Naive B cell (primary cell): Measurements from ENCODE around the gene PLA2G4E. TPM values are rescaled to one million over a fixed set of nuclear protein-coding genes. Genes with fewer than 3 reads are reported as not detected.

Experiments
- ATAC-seq, 2 donors: fragments of 150-1000 bp; cut with Tn5 transposase; 2 replicates each; pipeline ENCODE4 v1.10.0; 2021; ENCODE audit warnings: low read depth in 2 of 2, mild to moderate bottlenecking in 2 of 2, moderate library complexity in 2 of 2
- DNase-seq: peaks from one replicate; pipeline ENCODE4 v3.0.0; 2022
- H3K27ac Mint-ChIP-seq, 6 donors: one replicate each; pipeline ENCODE4 v1.8.0; 2020 to 2022; ENCODE audit warnings: mild to moderate bottlenecking in 6 of 6, mixed read lengths in 6 of 6, moderate library complexity in 5 of 6, inconsistent platforms in 2 of 6
- H3K27me3 Mint-ChIP-seq, 3 donors: one replicate each; pipeline ENCODE4 v1.8.0; 2021 to 2022; ENCODE audit warnings: mixed read lengths in 3 of 3, mild to moderate bottlenecking in 1 of 3
- H3K36me3 Mint-ChIP-seq, 2 donors: one replicate each; pipeline ENCODE4 v1.8.0; 2020 to 2022; ENCODE audit warnings: mixed read lengths in 2 of 2, inconsistent platforms in 1 of 2, mild to moderate bottlenecking in 1 of 2
- H3K4me1 Mint-ChIP-seq, 3 donors: one replicate each; pipeline ENCODE4 v1.8.0; 2020 to 2022; ENCODE audit warnings: mixed read lengths in 3 of 3, inconsistent platforms in 1 of 3, mild to moderate bottlenecking in 1 of 3, moderate library complexity in 1 of 3
- H3K4me3 Mint-ChIP-seq, 8 donors: one replicate each; pipeline ENCODE4 v1.8.0; 2020 to 2022; ENCODE audit warnings: mild to moderate bottlenecking in 8 of 8, mixed read lengths in 8 of 8, moderate library complexity in 8 of 8, inconsistent platforms in 2 of 8
- H3K9me3 Mint-ChIP-seq, 7 donors: one replicate each; pipeline ENCODE4 v1.8.0; 2020 to 2022; ENCODE audit warnings: mixed read lengths in 7 of 7, mild to moderate bottlenecking in 5 of 7, inconsistent platforms in 2 of 7, moderate library complexity in 1 of 7
- polyA plus RNA-seq, 6 donors: library from polyadenylated mRNA; unstranded; fragments of 300-500 nt; fragmentation: Illumina TruSeq; gene quantifications; one replicate each; pipeline ENCODE4 v1.2.3, GENCODE V29; 2021; ENCODE audit warnings: low read depth in 6 of 6

PLA2G4E gene
- polyA plus RNA-seq, 6 donors from 2014 or later: not detected

DNA sequence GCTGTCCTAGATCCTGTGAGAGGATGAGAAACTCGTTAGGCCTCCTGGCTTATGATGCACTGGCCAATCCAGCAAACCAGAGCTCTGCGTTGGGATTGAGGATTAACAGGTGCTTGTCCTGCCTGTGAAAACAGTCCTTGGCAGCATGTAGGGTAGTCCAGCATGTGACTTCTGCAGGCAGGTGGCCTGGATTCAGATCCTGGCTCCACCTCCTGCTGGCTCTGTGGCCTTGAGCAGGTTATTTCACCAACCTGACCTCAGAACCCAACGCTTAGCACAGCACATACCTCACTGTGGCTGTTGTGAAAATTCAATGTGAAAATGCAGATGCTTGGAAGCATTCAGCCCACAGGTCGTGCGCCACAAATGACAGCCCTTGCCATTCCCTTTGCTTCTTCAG lies 40.0 kb upstream of the PLA2G4E start:
- peak overlapping the region in 1 of 6 donors; percentile 93 for H3K27ac Mint-ChIP-seq
- DNase-seq (no peak), ATAC-seq (no peak)
- H3K9me3 Mint-ChIP-seq: peaks cover 0 to 2% (median 0%) of the 10 kb centered on the region in 7 donors
- no peaks in the 10 kb centered on the region for H3K36me3 Mint-ChIP-seq
- no peak overlapping the region for H3K4me3 Mint-ChIP-seq
- peaks cover 46 to 55% (median 47%) of the 10 kb centered on the region in 3 donors for H3K27me3 Mint-ChIP-seq
- H3K4me1 Mint-ChIP-seq: peaks cover 4 to 18% (median 10%) of the 10 kb centered on the region in 3 donors

DNA sequence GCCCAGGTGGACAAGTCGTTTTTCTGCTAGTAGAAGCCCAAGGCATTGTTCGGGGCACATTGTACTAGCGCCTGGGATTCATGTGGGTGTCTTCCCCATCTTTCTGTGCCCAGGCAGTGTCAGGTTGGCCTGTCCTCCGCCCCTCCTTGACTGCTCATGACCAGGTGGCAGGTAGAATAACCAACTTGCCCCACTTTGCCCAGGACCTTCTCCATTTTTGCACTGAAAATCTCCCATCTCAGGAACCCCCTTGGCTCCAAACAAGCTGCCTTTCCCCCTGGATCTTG lies 39.6 kb upstream of the PLA2G4E start:
- Mint-ChIP-seq H3K27ac (peak overlapping the region in 1 of 6 donors; percentile 93), H3K27me3 (peaks cover 47 to 52% (median 51%) of the 10 kb centered on the region in 3 donors), H3K4me3 (no peak overlapping the region), H3K36me3 (no peaks in the 10 kb centered on the region), H3K9me3 (peaks cover 0 to 2% (median 0%) of the 10 kb centered on the region in 7 donors), H3K4me1 (peaks cover 4 to 18% (median 10%) of the 10 kb centered on the region in 3 donors)
- ATAC-seq: no peak
- no peak for DNase-seq

DNA sequence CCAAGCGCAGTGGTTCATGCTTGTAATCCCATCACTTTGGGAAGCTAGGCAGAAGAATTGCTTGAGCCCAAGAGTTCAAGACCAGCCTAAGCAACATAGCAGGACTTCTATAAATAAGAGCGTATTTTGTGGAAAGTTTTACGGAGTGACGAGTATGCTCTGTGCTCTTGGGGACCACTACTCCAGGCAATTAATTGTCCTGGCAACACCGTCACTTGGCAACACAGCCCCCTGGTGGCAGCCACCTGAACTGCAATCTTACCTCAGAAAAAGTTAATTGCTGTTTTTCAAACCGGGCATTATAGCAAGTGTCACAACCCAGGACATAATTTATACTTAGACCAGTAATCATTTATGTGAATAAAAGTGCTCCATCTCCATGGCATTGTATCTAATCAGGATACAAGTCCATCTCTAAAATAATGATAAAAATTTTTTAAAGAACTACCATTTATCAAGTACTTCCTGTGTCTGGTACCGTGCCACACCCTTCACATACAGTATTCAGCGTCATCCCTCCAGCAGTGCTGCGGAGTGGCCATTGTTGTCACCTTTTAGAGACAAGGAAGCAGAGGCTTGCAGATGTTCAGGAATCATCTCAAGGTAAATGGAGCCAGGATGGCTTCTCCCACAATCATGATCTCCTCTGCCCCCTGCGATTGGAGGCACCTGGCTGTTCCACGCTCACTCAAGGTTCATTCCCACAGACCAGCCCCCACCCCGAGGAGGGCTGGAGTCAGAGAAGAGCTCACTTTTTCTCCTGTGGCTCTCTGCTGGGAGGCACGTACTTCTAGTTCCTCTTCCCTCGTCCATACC lies 39.0 kb upstream of the PLA2G4E start:
- DNase-seq (peak; percentile 51), ATAC-seq (peak; percentile 40 to 58)
- Mint-ChIP-seq H3K27ac (peak overlapping the region in 1 of 6 donors; percentile 52), H3K9me3 (peaks cover 0 to 2% (median 0%) of the 10 kb centered on the region in 7 donors), H3K4me1 (peaks cover 4 to 18% (median 10%) of the 10 kb centered on the region in 3 donors), H3K36me3 (no peaks in the 10 kb centered on the region), H3K4me3 (no peak overlapping the region), H3K27me3 (peaks cover 47 to 51% (median 50%) of the 10 kb centered on the region in 3 donors)

DNA sequence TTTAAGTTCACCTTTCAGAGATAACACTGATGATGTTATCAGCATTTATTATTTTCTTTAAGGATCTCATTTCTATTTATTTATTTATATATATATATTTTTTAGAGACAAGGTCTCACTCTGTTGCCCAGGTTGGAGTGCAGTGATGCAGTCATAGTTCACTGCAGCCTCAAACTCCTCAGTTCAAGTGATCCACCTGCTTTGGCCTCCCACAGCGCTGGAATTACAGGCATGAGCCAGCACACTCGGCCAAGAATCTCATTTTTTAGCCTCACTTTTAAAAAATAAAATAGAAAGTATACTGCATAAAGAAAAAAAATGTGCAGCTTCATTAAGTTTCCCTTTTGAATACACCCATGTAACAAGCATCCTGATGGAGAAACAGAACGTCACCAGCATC lies 37.9 kb upstream of the PLA2G4E start:
- DNase-seq (no peak), ATAC-seq (no peak)
- H3K9me3 Mint-ChIP-seq: peaks cover 0 to 2% (median 0%) of the 10 kb centered on the region in 7 donors
- no peaks in the 10 kb centered on the region for H3K36me3 Mint-ChIP-seq
- no peak overlapping the region for H3K4me3 Mint-ChIP-seq
- no peak overlapping the region for H3K27ac Mint-ChIP-seq
- H3K27me3 Mint-ChIP-seq: peaks cover 43 to 45% (median 43%) of the 10 kb centered on the region in 3 donors
- H3K4me1 Mint-ChIP-seq: peaks cover 4 to 18% (median 10%) of the 10 kb centered on the region in 3 donors

DNA sequence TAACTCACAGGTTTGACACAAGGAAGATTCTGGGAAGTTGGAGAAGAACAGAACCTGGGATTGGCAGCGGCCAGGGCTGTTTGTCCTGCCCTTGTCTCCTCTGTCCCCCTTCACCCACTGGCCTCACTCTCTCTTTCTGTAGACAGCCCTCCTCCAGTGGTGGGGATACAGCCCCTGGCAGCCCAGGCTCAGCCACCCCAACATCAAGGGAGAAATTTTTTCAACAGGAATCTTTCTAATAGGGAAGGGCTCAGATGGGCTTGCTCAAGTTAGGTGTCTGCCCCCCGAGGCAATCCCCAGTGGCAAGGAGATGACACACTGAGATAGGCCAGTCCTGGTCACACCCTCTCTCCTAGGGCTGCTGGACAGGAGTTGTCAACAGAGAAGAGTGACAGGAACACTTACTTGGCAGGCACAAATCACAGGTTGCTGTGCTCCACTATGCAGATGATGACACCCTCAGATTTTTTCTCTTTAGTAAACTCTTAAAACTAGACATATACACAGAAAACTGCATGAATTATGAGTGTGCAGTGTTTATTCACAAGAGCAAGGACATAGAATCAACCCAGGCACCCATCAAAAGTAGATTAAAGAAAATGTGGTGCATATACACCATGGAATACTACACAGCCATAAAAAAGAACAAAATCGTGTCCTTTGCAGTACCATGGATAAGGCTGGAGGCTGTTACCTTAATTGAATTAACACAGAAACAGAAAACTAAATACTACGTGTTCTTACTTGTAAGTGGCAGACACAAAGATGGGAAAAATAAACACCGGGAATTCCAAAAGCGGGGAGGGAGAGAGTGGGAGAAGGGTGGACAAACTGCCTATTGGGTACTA lies 37.2 kb upstream of the PLA2G4E start:
- H3K4me3 Mint-ChIP-seq: peak overlapping the region in 4 of 8 donors; percentile 22 to 64 (median 50)
- no peaks in the 10 kb centered on the region for H3K36me3 Mint-ChIP-seq
- peaks cover 36 to 45% (median 41%) of the 10 kb centered on the region in 3 donors for H3K27me3 Mint-ChIP-seq
- peaks cover 4 to 18% (median 10%) of the 10 kb centered on the region in 3 donors for H3K4me1 Mint-ChIP-seq
- H3K27ac Mint-ChIP-seq: no peak overlapping the region
- DNase-seq (no peak), ATAC-seq (no peak)
- no peaks in the 10 kb centered on the region for H3K9me3 Mint-ChIP-seq

DNA sequence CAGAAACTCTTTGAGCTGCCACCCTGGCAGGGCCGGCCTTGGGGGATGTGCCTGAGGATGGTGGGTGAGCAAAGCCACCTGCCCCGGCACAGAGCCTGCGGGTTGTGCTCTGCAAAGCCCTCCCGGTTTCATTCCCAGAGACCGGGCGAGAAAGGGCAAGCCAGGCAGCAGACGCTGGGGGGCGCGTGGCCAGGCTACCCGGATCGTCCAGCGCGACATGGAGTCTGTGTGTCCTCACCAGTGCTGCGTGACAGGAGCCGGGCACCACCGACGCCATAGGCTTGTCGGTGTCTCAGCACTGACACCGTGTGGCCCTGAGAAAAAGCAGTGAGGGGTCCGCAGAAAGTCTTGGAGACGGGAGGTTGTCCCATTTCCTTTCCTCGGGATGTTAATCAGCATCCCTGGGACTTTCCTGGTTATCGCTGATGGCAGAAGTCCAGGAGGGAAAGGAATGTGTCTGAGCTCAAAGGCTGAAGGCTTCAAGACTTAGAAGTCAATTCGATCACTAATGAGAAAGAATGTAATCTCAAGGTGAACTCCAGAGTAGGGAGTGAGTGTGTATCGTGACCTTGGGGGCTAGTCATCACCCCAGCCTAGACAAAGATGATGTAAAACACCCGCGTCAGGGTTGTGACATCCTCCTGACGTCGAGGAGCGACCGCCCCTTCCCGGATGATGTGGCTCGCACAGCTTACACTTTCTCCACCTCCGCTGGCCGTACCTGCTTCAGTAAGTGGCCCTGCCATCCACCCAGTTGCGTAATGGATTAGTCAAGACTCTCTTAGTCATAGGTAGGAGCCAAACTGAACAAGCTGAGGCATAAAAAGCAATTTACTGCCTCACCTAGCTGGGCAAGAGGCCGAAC lies 36.3 kb upstream of the PLA2G4E start:
- Mint-ChIP-seq H3K4me3 (peak overlapping the region in 7 of 8 donors; percentile 20 to 83 (median 61)), H3K4me1 (peaks cover 4 to 18% (median 10%) of the 10 kb centered on the region in 3 donors), H3K27me3 (peaks cover 35 to 40% (median 36%) of the 10 kb centered on the region in 3 donors), H3K27ac (peak overlapping the region in 1 of 6 donors; percentile 80), H3K9me3 (no peaks in the 10 kb centered on the region), H3K36me3 (no peaks in the 10 kb centered on the region)
- peak; percentile 65 to 75 for ATAC-seq
- no peak for DNase-seq

DNA sequence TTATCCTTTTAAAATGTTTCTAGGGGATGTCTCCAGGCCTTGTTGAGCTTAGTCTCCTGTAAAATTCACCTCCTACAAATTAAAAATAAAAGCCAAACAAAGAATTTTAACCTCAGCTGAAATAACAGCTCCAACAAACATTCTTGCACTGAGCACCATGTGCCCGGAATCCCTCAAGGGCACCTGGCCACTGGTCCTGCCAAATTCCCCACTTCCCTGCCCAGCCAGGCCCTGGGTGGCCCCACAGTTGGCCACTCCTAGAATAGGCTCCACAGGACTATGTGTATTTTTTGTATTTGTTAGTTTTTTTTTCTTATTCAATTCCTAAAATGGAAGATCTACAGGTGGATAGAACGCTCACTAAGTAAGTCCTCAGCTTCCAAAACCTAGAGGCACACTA lies 33.1 kb upstream of the PLA2G4E start:
- peaks cover 4 to 10% (median 10%) of the 10 kb centered on the region in 3 donors for H3K4me1 Mint-ChIP-seq
- no peak for ATAC-seq
- peaks cover 28 to 36% (median 34%) of the 10 kb centered on the region in 3 donors for H3K27me3 Mint-ChIP-seq
- H3K36me3 Mint-ChIP-seq: no peaks in the 10 kb centered on the region
- peak overlapping the region in 1 of 8 donors; percentile 42 for H3K4me3 Mint-ChIP-seq
- DNase-seq: no peak
- H3K9me3 Mint-ChIP-seq: no peaks in the 10 kb centered on the region
- no peak overlapping the region for H3K27ac Mint-ChIP-seq

DNA sequence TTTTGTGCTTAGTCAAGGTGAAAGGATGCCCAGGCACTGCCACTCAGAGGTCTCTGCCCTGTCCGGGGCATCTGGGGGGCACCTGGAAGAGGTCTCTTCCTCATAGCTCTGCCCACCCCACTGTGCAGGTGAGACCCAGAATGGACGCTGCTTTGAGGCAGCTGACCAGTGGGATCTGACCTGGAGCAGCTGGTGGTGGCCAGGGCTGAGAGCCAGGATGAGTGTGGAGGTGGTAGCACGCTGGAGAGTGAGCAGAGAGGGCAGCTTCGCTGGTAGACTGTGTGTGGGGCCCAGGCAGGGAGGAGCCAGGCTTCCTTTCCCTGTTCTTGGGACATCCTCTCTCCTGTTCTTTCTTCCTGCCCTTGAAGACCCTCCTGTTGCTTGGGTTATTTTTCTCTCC lies 32.2 kb upstream of the PLA2G4E start:
- DNase-seq (no peak), ATAC-seq (no peak)
- H3K27ac Mint-ChIP-seq: peak overlapping the region in 1 of 6 donors; percentile 52
- H3K27me3 Mint-ChIP-seq: peaks cover 24 to 34% (median 30%) of the 10 kb centered on the region in 3 donors
- H3K36me3 Mint-ChIP-seq: no peaks in the 10 kb centered on the region
- H3K9me3 Mint-ChIP-seq: no peaks in the 10 kb centered on the region
- H3K4me1 Mint-ChIP-seq: peaks cover 4 to 10% (median 10%) of the 10 kb centered on the region in 3 donors
- H3K4me3 Mint-ChIP-seq: no peak overlapping the region

DNA sequence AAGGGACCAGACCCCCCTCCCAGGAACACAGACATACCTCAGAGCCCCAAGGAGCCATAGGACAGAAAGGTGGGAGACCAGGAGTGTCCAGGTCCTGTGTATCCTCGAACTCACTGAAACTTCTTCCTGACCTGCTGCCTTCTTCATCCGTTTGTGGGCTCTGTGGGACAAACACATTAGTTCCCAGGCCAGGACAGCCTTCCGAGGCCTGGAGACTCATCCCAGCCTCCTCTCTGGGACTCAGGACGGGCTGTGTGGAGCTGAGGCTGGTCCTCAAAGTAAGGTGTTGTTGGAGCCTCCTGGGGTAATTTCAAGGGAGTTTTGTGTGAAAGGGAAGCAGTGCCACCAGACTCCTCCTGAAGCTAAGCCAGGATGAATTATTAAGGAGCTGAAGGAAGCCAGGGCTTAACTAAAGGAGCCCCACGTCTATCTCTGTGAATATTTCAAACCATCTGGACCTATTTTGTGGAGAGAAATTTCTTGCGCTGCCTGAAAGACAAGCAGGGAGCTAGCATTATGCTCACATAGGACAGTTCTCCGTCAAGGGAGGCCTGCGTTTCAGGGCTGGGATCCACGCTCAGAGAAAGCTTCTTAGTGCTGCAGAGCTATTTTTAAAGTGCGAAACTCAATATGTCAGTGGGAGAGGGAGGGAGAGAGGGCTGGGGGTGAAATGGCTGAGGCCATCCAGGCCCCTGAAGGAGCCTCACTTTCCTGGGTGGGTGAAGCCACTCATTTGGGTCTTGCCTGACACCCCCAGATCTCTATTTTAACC lies 29.8 kb upstream of the PLA2G4E start:
- Mint-ChIP-seq H3K9me3 (no peaks in the 10 kb centered on the region), H3K4me1 (no peaks in the 10 kb centered on the region), H3K27me3 (peaks cover 4 to 22% (median 9%) of the 10 kb centered on the region in 3 donors), H3K4me3 (no peak overlapping the region), H3K27ac (no peak overlapping the region), H3K36me3 (no peaks in the 10 kb centered on the region)
- ATAC-seq: no peak
- no peak for DNase-seq

DNA sequence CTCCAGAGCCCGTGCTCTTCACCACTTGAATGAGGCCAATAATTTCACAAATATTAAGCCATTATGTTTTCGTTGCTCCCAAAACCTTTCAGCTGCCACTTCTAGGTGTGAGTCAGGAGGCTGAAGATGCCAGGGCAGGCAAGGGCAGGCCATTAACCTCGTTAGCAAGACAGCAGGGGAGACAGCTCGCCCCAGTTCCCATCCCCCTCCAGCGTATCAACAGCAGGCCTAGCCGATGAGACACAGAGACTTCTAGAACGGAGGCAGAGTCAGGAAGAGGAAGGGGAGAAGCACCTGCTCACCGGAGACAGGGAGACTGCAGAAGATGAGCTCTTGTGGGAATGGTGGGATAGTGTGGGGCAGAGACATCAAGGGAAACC lies 28.0 kb upstream of the PLA2G4E start:
- no peaks in the 10 kb centered on the region for H3K36me3 Mint-ChIP-seq
- no peak overlapping the region for H3K4me3 Mint-ChIP-seq
- peaks cover 0 to 3% (median 0%) of the 10 kb centered on the region in 3 donors for H3K4me1 Mint-ChIP-seq
- H3K27ac Mint-ChIP-seq: no peak overlapping the region
- ATAC-seq (no peak), DNase-seq (no peak)
- no peaks in the 10 kb centered on the region for H3K9me3 Mint-ChIP-seq
- peaks cover 0 to 25% (median 13%) of the 10 kb centered on the region in 3 donors for H3K27me3 Mint-ChIP-seq

DNA sequence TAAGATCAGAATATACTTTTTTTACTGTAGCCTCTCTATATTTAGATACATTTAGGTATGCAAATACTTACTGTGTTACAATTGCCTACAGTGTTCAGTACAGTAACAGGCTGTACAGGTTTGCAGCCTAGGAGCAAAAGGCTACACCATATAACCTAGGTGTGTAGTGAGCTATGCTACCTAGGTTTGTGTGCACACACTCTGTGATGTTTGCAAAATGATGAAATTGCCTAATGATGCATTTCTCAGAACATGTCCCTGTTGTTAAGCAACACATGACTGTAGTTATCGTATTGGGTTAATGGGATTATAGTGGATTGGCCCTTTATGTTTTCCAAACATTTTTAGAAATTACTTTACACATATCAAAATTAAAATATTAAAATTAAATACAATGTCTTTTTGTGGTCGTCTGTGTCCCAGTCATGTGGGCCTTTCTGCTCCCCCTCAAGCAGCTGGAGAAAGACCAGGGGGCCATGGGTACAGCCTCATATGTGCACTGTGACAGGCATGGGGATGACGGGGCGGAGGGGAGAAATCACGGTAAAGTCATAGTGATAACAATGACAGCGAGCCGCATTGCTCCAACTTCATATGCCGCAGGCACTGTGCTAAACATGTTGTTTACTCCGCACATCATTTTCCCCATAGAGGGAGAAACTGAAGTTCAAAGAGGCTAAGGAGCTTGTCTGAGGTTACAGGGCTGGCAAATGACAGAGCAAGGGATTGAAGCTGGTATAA lies 27.4 kb upstream of the PLA2G4E start:
- no peak overlapping the region for H3K27ac Mint-ChIP-seq
- no peak for ATAC-seq
- no peaks in the 10 kb centered on the region for H3K36me3 Mint-ChIP-seq
- no peaks in the 10 kb centered on the region for H3K9me3 Mint-ChIP-seq
- H3K4me3 Mint-ChIP-seq: no peak overlapping the region
- H3K27me3 Mint-ChIP-seq: peaks cover 0 to 20% (median 9%) of the 10 kb centered on the region in 3 donors
- peaks cover 0 to 3% (median 0%) of the 10 kb centered on the region in 3 donors for H3K4me1 Mint-ChIP-seq
- no peak for DNase-seq

DNA sequence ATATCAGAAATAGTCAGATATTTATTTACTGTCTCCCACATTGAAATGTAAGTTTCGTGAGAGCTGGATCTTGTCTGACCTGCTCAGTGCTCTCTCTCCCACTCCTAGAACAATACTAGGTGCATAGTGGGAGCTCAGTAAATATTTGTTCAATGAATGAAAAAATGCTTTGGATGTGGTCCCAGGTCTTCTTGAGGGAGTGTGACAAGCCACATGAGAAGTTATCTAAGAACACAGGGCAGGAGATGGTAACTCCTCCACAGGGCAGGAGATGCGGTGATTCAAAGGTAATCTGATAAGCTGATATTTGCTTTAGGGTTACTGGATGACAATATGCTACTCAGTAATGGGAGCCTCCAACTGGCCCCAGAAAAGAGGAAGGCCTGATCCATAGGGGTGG lies 25.8 kb upstream of the PLA2G4E start:
- no peak for DNase-seq
- Mint-ChIP-seq H3K36me3 (no peaks in the 10 kb centered on the region), H3K4me3 (no peak overlapping the region), H3K9me3 (no peaks in the 10 kb centered on the region), H3K27ac (no peak overlapping the region), H3K4me1 (peaks cover 0 to 3% (median 0%) of the 10 kb centered on the region in 3 donors), H3K27me3 (peaks cover 0 to 24% (median 5%) of the 10 kb centered on the region in 3 donors)
- no peak for ATAC-seq
